Ovary (tissue), 3 donors: ENCODE results near the gene BOLA2B.

Source experiments
- EP300 ChIP-seq: sonication (generic); formaldehyde crosslinking; IDR thresholded peaks from one replicate; pipeline ENCODE4 v1.6.1; 2017; ENCODE audit warnings: antibody characterized with exemption
- POLR2A ChIP-seq: fragments of 450-650 bp; IDR thresholded peaks from one replicate; pipeline ENCODE4 v1.6.1; 2017; ENCODE audit warnings: antibody characterized with exemption, mild to moderate bottlenecking, moderate library complexity
- TF ChIP-seq, protein P1 (sequence below), 3 donors: fragments of 450-650 bp in 2 of 3; fragments of 200-600 bp in 1 of 3; IDR thresholded peaks; one replicate each; pipeline versions ENCODE4 v1.5.1 to v1.8.0; 2016 to 2022; ENCODE audit warnings: antibody characterized with exemption in 3 of 3, mild to moderate bottlenecking in 1 of 3
- donor health status: DM: no; HTN: no; CAD: no.

- TF ChIP-seq POLR2A (no peak), EP300 (no peak)
- TF ChIP-seq, protein P1, sequence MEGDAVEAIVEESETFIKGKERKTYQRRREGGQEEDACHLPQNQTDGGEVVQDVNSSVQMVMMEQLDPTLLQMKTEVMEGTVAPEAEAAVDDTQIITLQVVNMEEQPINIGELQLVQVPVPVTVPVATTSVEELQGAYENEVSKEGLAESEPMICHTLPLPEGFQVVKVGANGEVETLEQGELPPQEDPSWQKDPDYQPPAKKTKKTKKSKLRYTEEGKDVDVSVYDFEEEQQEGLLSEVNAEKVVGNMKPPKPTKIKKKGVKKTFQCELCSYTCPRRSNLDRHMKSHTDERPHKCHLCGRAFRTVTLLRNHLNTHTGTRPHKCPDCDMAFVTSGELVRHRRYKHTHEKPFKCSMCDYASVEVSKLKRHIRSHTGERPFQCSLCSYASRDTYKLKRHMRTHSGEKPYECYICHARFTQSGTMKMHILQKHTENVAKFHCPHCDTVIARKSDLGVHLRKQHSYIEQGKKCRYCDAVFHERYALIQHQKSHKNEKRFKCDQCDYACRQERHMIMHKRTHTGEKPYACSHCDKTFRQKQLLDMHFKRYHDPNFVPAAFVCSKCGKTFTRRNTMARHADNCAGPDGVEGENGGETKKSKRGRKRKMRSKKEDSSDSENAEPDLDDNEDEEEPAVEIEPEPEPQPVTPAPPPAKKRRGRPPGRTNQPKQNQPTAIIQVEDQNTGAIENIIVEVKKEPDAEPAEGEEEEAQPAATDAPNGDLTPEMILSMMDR (IDR thresholded peaks at IDR 0.05): no peak
Observed at GRCh38 chr16:30155188-30155587, 38.3 kb downstream of the BOLA2B start.
